PC-3 (cell line): ENCODE data around the gene TKTL2. TPM values are rescaled to one million over a fixed set of nuclear protein-coding genes. Genes with fewer than 3 reads are reported as not detected.

ENCODE experiments used
- ATAC-seq: fragments of 200-7000 bp; cut with Tn5 transposase; 2 replicates; pipeline ENCODE4 v1.9.1; 2020; ENCODE audit warnings: mild to moderate bottlenecking, moderate library complexity
- BruUV-seq: library from RNA; stranded (reverse); fragments of 400-500 nt; replicated peaks from 2 replicates; lab custom pipeline; 2021; lab: Mats Ljungman, UMichigan
- CTCF ChIA-PET: fragments of 300-600 bp; sonication (Branson Sonifier 250); formaldehyde crosslinking; loops from one replicate; lab custom pipeline; 2022; ENCODE audit warnings: antibody characterized with exemption; lab: Charles Lee
- POLR2A ChIA-PET: fragments of 300-600 bp; sonication (Branson Sonifier 250); formaldehyde crosslinking; loops from one replicate; lab custom pipeline; 2022; ENCODE audit warnings: antibody characterized with exemption; ENCODE audit not compliant: unreplicated experiment; lab: Charles Lee
- DNase-seq: peaks from one replicate; pipeline ENCODE4 v3.0.0-alpha.2; 2015
- H2AFZ ChIP-seq: fragments of 300-600 bp; sonication (generic); 2 replicates; pipeline ENCODE4 v1.6.0; 2016; ENCODE audit warnings: antibody characterized with exemption, low read length
- H3F3A ChIP-seq: fragments of 300-600 bp; sonication (generic); one replicate; pipeline ENCODE4 v1.6.0; 2017; ENCODE audit warnings: antibody characterized with exemption, low read length, control low read depth, mild to moderate bottlenecking; ENCODE audit not compliant: unreplicated experiment
- H3K27ac ChIP-seq: fragments of 300-600 bp; sonication (generic); 2 replicates; pipeline ENCODE4 v1.5.1; 2016; ENCODE audit warnings: mild to moderate bottlenecking, low read length
- H3K27me3 ChIP-seq: fragments of 300-600 bp; sonication (generic); 2 replicates; pipeline ENCODE4 v1.6.1; 2016; ENCODE audit warnings: low read length, mixed read lengths
- H3K36me3 ChIP-seq: fragments of 300-600 bp; sonication (generic); 2 replicates; pipeline ENCODE4 v1.6.1; 2016; ENCODE audit warnings: low read depth, mixed run types, low read length, mixed read lengths
- H3K4me1 ChIP-seq: fragments of 300-600 bp; sonication (generic); 2 replicates; pipeline ENCODE4 v1.5.1; 2016; ENCODE audit warnings: low read length; ENCODE audit not compliant: insufficient read depth
- H3K4me2 ChIP-seq: fragments of 300-600 bp; sonication (generic); 2 replicates; pipeline ENCODE4 v1.6.0; 2016; ENCODE audit warnings: low read length
- H3K4me3 ChIP-seq: fragments of 300-600 bp; sonication (generic); 2 replicates; pipeline ENCODE4 v1.5.1; 2016; ENCODE audit warnings: mild to moderate bottlenecking, low read length, mixed read lengths
- H3K79me2 ChIP-seq: fragments of 300-600 bp; sonication (generic); 2 replicates; pipeline ENCODE4 v1.6.1; 2017; ENCODE audit warnings: low read length, mixed read lengths
- H3K9ac ChIP-seq: fragments of 300-600 bp; sonication (generic); 2 replicates; pipeline ENCODE4 v1.6.0; 2016; ENCODE audit warnings: mild to moderate bottlenecking, low read length
- H3K9me2 ChIP-seq: fragments of 300-600 bp; sonication (generic); replicated peaks from 2 replicates; pipeline ENCODE4 v1.6.1; 2016; ENCODE audit warnings: mixed run types, low read length, mixed read lengths
- H3K9me3 ChIP-seq: fragments of 300-600 bp; sonication (generic); 2 replicates; pipeline ENCODE4 v1.6.1; 2016; ENCODE audit warnings: low read length, mixed read lengths
- H4K20me1 ChIP-seq: fragments of 300-600 bp; sonication (generic); 2 replicates; pipeline ENCODE4 v1.6.1; 2016; ENCODE audit warnings: low read length, mixed read lengths
- CTCF ChIP-seq: fragments of 300-600 bp; sonication (generic); conservative IDR thresholded peaks from 2 replicates; pipeline ENCODE4 v1.5.1; 2017; ENCODE audit warnings: antibody characterized with exemption, low read depth, mild to moderate bottlenecking, low read length
- EZH2 ChIP-seq: fragments of 300-600 bp; sonication (generic); IDR thresholded peaks from one replicate; pipeline ENCODE4 v1.6.1; 2017; ENCODE audit warnings: antibody characterized with exemption, mild to moderate bottlenecking, low read length; ENCODE audit not compliant: unreplicated experiment
- EZH2phosphoT487 ChIP-seq: fragments of 300-600 bp; sonication (generic); IDR thresholded peaks from 2 replicates; pipeline ENCODE4 v1.6.1; 2018; ENCODE audit warnings: mild to moderate bottlenecking, antibody characterized with exemption, low read length, borderline replicate concordance
- intact Hi-C: fragments of 100-400 bp; cut with micrococcal nuclease; formaldehyde crosslinking; loops from 2 replicates; pipeline ENCODE4 v1.9.0; 2023
- total RNA-seq: library from RNA; depleted of rRNA; stranded (reverse); fragments of >200 nt; gene quantifications from 2 replicates; pipeline ENCODE4 v1.2.3, GENCODE V29; 2014

The TKTL2 gene
- total RNA-seq, 1 experiment from 2014 or later = not detected

DNA sequence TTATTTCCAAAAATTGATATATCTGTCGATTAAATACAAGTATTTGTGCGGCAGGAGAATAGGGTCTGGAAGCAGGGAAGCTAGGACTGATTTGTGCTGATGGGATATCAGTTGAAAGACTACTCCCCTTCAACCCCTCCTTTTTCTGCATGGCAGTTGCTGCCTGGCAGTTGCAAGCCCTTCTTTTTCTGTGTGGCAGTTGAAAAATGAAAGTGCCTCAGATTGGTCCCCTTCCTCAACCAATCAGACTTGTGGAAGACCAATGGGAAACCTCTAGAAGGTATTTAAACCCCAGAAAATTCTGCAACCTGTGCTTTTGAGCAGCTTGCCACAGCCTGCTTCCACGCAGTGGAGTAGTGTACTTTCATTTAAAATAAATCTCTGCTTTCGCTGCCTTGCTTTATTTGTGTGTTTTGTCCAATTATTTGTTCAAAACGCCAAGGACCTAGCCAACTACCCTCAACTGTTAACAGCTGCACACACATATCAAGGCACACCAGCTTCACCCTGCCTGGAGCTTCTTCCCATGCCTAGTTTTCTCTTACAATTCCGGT lies 19.5 kb upstream of the TKTL2 start:
- Histone ChIP-seq H3K27me3 (no peaks in the 10 kb centered on the region), H4K20me1 (0 out of 2 replicates have a peak, but pooled peaks cover 11% of the 10 kb centered on the region), H2AFZ (no peak overlapping the region), H3K79me2 (peaks cover 35% of the 10 kb centered on the region), H3K4me3 (peak overlapping the region; percentile 97; the same call in 1 of the 2 replicates), H3K4me1 (peaks cover 4% of the 10 kb centered on the region; the same call in 1 of the 2 replicates), H3K9me3 (no peaks in the 10 kb centered on the region), H3K4me2 (peak overlapping the region; percentile 84), H3F3A (no peaks in the 10 kb centered on the region), H3K27ac (no peak overlapping the region), H3K9me2 (no peaks in the 10 kb centered on the region), H3K36me3 (peaks cover 5% of the 10 kb centered on the region; the same call in 1 of the 2 replicates), H3K9ac (no peak overlapping the region)
- intact Hi-C loops = no loop called here
- ChIA-PET CTCF (no interaction called here), POLR2A (no interaction called here)
- BruUV-seq = no TSS peak
- no peak for ATAC-seq
- TF ChIP-seq CTCF = no peak
- DNase-seq = peak; percentile 8

DNA sequence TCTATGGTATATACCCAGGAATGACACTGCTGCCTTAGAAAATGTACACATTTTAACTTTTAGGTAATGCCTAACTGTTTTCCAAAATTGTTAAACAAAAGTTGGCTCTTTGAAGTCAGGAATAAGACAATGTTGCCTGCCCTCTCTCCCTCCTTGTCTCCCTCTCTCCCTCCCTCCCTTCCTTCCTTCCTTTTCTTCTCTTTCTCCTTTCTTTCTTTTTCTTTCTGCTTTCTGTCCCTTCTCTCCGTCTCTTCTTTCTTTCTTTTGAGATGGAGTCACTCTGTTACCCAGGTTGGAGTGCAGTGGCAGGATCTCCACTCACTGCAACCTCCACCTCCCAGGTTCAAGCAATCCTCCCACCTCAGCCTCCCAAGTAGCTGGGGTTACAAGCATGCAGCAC lies 16.4 kb upstream of the TKTL2 start:
- Histone ChIP-seq H3K9me3 (no peaks in the 10 kb centered on the region), H3K4me1 (no peaks in the 10 kb centered on the region), H3K9me2 (no peaks in the 10 kb centered on the region), H3K27ac (no peak overlapping the region), H3K4me2 (no peak overlapping the region), H3K79me2 (peaks cover 4% of the 10 kb centered on the region), H4K20me1 (no peaks in the 10 kb centered on the region), H3K4me3 (no peak overlapping the region), H3K9ac (no peak overlapping the region), H3K27me3 (no peaks in the 10 kb centered on the region), H2AFZ (no peak overlapping the region), H3K36me3 (no peaks in the 10 kb centered on the region), H3F3A (no peaks in the 10 kb centered on the region)
- ATAC-seq = no peak
- intact Hi-C loops = loop anchor here (10.0 kb wide), 1 partner anchor 445 kb away; no protein-coding TSS in a partner anchor
- no TSS peak for BruUV-seq
- ChIA-PET CTCF (no interaction called here), POLR2A (no interaction called here)
- DNase-seq = no peak
- no peak for TF ChIP-seq EZH2phosphoT487
- no peak for TF ChIP-seq EZH2
- no peak for TF ChIP-seq CTCF

- H3K9me2 ChIP-seq = no peaks in the 10 kb centered on the region
- H3K9me3 ChIP-seq = no peaks in the 10 kb centered on the region
- DNase-seq (no peak), ATAC-seq (no peak)
- no peak overlapping the region for H3K4me2 ChIP-seq
- no peaks in the 10 kb centered on the region for H3K79me2 ChIP-seq
- ChIA-PET POLR2A (no interaction called here), CTCF (interaction anchor here (0.6 kb wide), 1 partner anchor 64 kb away, joined by 3 read pairs; no protein-coding TSS in a partner anchor)
- no peaks in the 10 kb centered on the region for H4K20me1 ChIP-seq
- BruUV-seq = no TSS peak
- TF ChIP-seq EZH2 (no peak), EZH2phosphoT487 (no peak), CTCF (no peak)
- H3K27me3 ChIP-seq = no peaks in the 10 kb centered on the region
- H3K36me3 ChIP-seq = no peaks in the 10 kb centered on the region
- H3K9ac ChIP-seq = no peak overlapping the region
- H3K4me3 ChIP-seq = no peak overlapping the region
- no peaks in the 10 kb centered on the region for H3F3A ChIP-seq
- no peak overlapping the region for H2AFZ ChIP-seq
- no peaks in the 10 kb centered on the region for H3K4me1 ChIP-seq
- H3K27ac ChIP-seq = no peak overlapping the region
- intact Hi-C loops = loop anchor here (10.0 kb wide), 1 partner anchor 442 kb away; no protein-coding TSS in a partner anchor
Measured at GRCh38 chr4:163486321-163486720, 12.8 kb upstream of the TKTL2 start.
